RWPE2 (cell line): Measurements from ENCODE around the gene PPIA.

Experiments used
- ATAC-seq: fragments of 200-7000 bp; cut with Tn5 transposase; 3 replicates; pipeline ENCODE4 v1.9.1; 2021; ENCODE audit warnings: low read depth
- DNase-seq: peaks from one replicate; pipeline ENCODE4 v3.0.0-alpha.2; 2020; ENCODE audit warnings: low spot score
- H3K27ac ChIP-seq: fragments of 450-650 bp; 2 replicates; pipeline ENCODE4 v1.5.1; 2017; ENCODE audit warnings: mild to moderate bottlenecking; ENCODE audit not compliant: poor library complexity, severe bottlenecking
- H3K27me3 ChIP-seq: fragments of 250-450 bp; sonication (Bioruptor Pico); 2 replicates; pipeline ENCODE4 v1.5.1; 2021; ENCODE audit warnings: mild to moderate bottlenecking, moderate library complexity; ENCODE audit not compliant: insufficient read depth, poor library complexity, severe bottlenecking
- H3K36me3 ChIP-seq: fragments of 250-450 bp; sonication (Bioruptor Pico); 2 replicates; pipeline ENCODE4 v1.5.1; 2020; ENCODE audit warnings: low read depth, mild to moderate bottlenecking, moderate library complexity
- H3K4me1 ChIP-seq: fragments of 250-450 bp; sonication (Bioruptor Pico); 2 replicates; pipeline ENCODE4 v1.5.1; 2021; ENCODE audit warnings: mild to moderate bottlenecking, moderate library complexity; ENCODE audit not compliant: insufficient read depth, poor library complexity, severe bottlenecking
- H3K4me3 ChIP-seq: fragments of 250-450 bp; sonication (Bioruptor Pico); 2 replicates; pipeline ENCODE4 v1.5.1; 2021; ENCODE audit warnings: mild to moderate bottlenecking, moderate library complexity; ENCODE audit not compliant: severe bottlenecking
- H3K9me3 ChIP-seq: fragments of 250-450 bp; sonication (Bioruptor Pico); 2 replicates; pipeline ENCODE4 v1.5.1; 2021; ENCODE audit warnings: mild to moderate bottlenecking, moderate library complexity; ENCODE audit not compliant: severe bottlenecking
- CTCF ChIP-seq: fragments of 450-650 bp; IDR thresholded peaks from one replicate; pipeline ENCODE4 v1.5.1; 2017; ENCODE audit warnings: mild to moderate bottlenecking, moderate library complexity; ENCODE audit not compliant: poor library complexity, severe bottlenecking

Gene PPIA

GRCh38 chr7:44764081-44764480, 32.4 kb upstream of the PPIA start:
- DNase-seq (no peak), ATAC-seq (no peak)
- H3K27me3 ChIP-seq = no peaks in the 10 kb centered on the region
- H3K9me3 ChIP-seq = no peaks in the 10 kb centered on the region
- H3K27ac ChIP-seq = no peak overlapping the region
- no peak overlapping the region for H3K4me3 ChIP-seq
- peaks cover 45% of the 10 kb centered on the region for H3K36me3 ChIP-seq
- H3K4me1 ChIP-seq = no peaks in the 10 kb centered on the region
- no peak for TF ChIP-seq CTCF

- Histone ChIP-seq H3K4me3 (no peak overlapping the region), H3K9me3 (no peaks in the 10 kb centered on the region), H3K27ac (no peak overlapping the region), H3K36me3 (peaks cover 45% of the 10 kb centered on the region), H3K4me1 (no peaks in the 10 kb centered on the region), H3K27me3 (no peaks in the 10 kb centered on the region)
- ATAC-seq (no peak), DNase-seq (no peak)
- TF ChIP-seq CTCF = no peak
Observed at GRCh38 chr7:44764665-44765578, 31.6 kb upstream of the PPIA start.

GRCh38 chr7:44765579-44766415, 30.7 kb upstream of the PPIA start:
- Histone ChIP-seq H3K36me3 (peaks cover 45% of the 10 kb centered on the region), H3K9me3 (no peaks in the 10 kb centered on the region), H3K27ac (no peak overlapping the region), H3K27me3 (no peaks in the 10 kb centered on the region), H3K4me1 (no peaks in the 10 kb centered on the region), H3K4me3 (no peak overlapping the region)
- no peak for DNase-seq
- no peak for TF ChIP-seq CTCF
- no peak for ATAC-seq

GRCh38 chr7:44766416-44766801, 30.1 kb upstream of the PPIA start:
- no peaks in the 10 kb centered on the region for H3K9me3 ChIP-seq
- DNase-seq (no peak), ATAC-seq (no peak)
- H3K27ac ChIP-seq = no peak overlapping the region
- no peak for TF ChIP-seq CTCF
- no peaks in the 10 kb centered on the region for H3K27me3 ChIP-seq
- H3K4me3 ChIP-seq = no peak overlapping the region
- no peaks in the 10 kb centered on the region for H3K4me1 ChIP-seq
- peaks cover 43% of the 10 kb centered on the region for H3K36me3 ChIP-seq
